ENCODE data around the gene DEPDC5. TPM values are rescaled to one million over a fixed set of nuclear protein-coding genes. Genes with fewer than 3 reads are reported as not detected.

Gene DEPDC5
- total and polyA plus RNA-seq, 2 of the 8 experiments (the other 6 are each of a cell fraction or from before 2014, with no cell fraction given): 18.3 to 26.5 TPM

GRCh38 chr22:31899669-31900068, 145.8 kb downstream of the DEPDC5 start:
- Histone ChIP-seq H4K5ac (ENCODE audit: insufficient read length, low read depth, low read length) (no peak overlapping the region), H3K18ac (ENCODE audit: extremely low read depth, low read length) (no peak overlapping the region), H3K36me3 (ENCODE audit: control insufficient read depth in 2 of 4, insufficient read depth in 4 of 4, low read length in 3 of 4) (0 out of 8 replicates have a peak, but pooled peaks cover 0 to 7% (median 2%) of the 10 kb centered on the region in 4 experiments), H2BK15ac (ENCODE audit: low read length) (no peak overlapping the region), H3K23ac (ENCODE audit: insufficient read length) (no peak overlapping the region), H3K4me1 (replicated peaks in 1 of 4; ENCODE audit: control insufficient read depth in 3 of 4, insufficient read depth in 4 of 4, low read length in 3 of 4) (peaks cover 0 to 3% (median 1%) of the 10 kb centered on the region in 4 experiments; a peak in 2 of 7 replicates), H4K20me1 (replicated peaks in 1 of 2; ENCODE audit: control insufficient read depth in 1 of 2, insufficient read depth in 2 of 2, low read length in 2 of 2) (no peaks in the 10 kb centered on the region), H3K9ac (replicated peaks in 1 of 4; ENCODE audit: extremely low read depth in 1 of 4, low read depth in 3 of 4, low read length in 3 of 4) (no peak overlapping the region), H3K27ac (ENCODE audit: low read depth, low read length) (no peak overlapping the region), H2BK20ac (ENCODE audit: low read length) (no peak overlapping the region), H3K27me3 (replicated peaks in 1 of 4; ENCODE audit: control insufficient read depth in 3 of 4, extremely low read depth in 1 of 4, insufficient read depth in 3 of 4, low read length in 3 of 4) (no peaks in the 10 kb centered on the region), H4K91ac (replicated peaks; ENCODE audit: insufficient read length, low read length) (no peak overlapping the region), H2BK12ac (ENCODE audit: low read depth, low read length) (no peak overlapping the region), H3K79me1 (ENCODE audit: low read depth, low read length) (no peaks in the 10 kb centered on the region), H2AK5ac (ENCODE audit: low read depth, low read length) (no peak overlapping the region), H3K56ac (replicated peaks; ENCODE audit: insufficient read length, low read depth, low read length) (no peak overlapping the region), H3K4me3 (ENCODE audit: extremely low read depth in 1 of 4, insufficient read depth in 2 of 4, low read depth in 3 of 4, low read length in 4 of 4) (no peak overlapping the region), H3K9me3 (ENCODE audit: insufficient read depth in 2 of 2, low read depth in 1 of 2, low read length in 1 of 2) (no peaks in the 10 kb centered on the region), H4K8ac (ENCODE audit: extremely low read depth, insufficient read depth, low read length) (no peak overlapping the region), H3K79me2 (ENCODE audit: control insufficient read depth in 1 of 2, insufficient read depth in 2 of 2, low read length in 2 of 2) (no peaks in the 10 kb centered on the region), H3K4me2 (ENCODE audit: insufficient read depth in 1 of 2, low read depth in 2 of 2, low read length in 2 of 2) (no peak overlapping the region), H2AFZ (ENCODE audit: low read length) (no peak overlapping the region), H3K23me2 (ENCODE audit: low read depth, low read length) (peaks cover 4% of the 10 kb centered on the region; the same call in 1 of the 2 replicates), H3K14ac (ENCODE audit: insufficient read length) (no peak overlapping the region), H3K4ac (replicated peaks; ENCODE audit: insufficient read length, low read depth, low read length) (no peak overlapping the region), H2BK120ac (replicated peaks; ENCODE audit: low read depth, low read length) (no peak overlapping the region), H2BK5ac (ENCODE audit: low read depth, low read length) (no peak overlapping the region)
- WGBS, 2 experiments (ENCODE audit: extremely low coverage in 1 of 2, insufficient coverage in 1 of 2, insufficient read length in 1 of 2, insufficient replicate concordance in 2 of 2, low coverage in 1 of 2, low lambda C conversion rate in 2 of 2, missing lambda C conversion rate in 1 of 2): 96% methylated on average over 4 of the region's 4 CpGs; no CpG with 5 or more reads in 1 of the 2 experiments
- ChIA-PET CTCF (ENCODE audit: partially characterized antibody) (interaction anchor here (1.8 to 5.9 kb wide), 2 partner anchors 16 to 70 kb away, joined by 3 to 30 read pairs; no protein-coding TSS in a partner anchor), POLR2A (ENCODE audit: partially characterized antibody) (interaction anchor here (1.7 to 2.1 kb wide), 2 partner anchors 43 to 46 kb away, joined by 3 to 6 read pairs; no protein-coding TSS in a partner anchor)
- FAIRE-seq (no peak), DNase-seq (ENCODE audit: low read depth in 1 of 2, low spot score in 2 of 2) (no peak)
- TF ChIP-seq MAFK (IDR thresholded peaks at IDR 0.05; ENCODE audit: low read depth, low read length) (no peak), CBX8 (IDR thresholded peaks at IDR 0.05; ENCODE audit: borderline replicate concordance, low read depth, low read length) (no peak), CTCF (IDR thresholded peaks at IDR 0.05; ENCODE audit: control extremely low read depth in 1 of 3, insufficient read depth in 1 of 3, low read depth in 1 of 3, low read length in 3 of 3) (no peak), CREB1 (IDR thresholded peaks at IDR 0.05) (no peak), TAF7 (optimal IDR thresholded peaks at IDR 0.05; ENCODE audit: borderline replicate concordance, low read depth, low read length) (no peak), CHD2 (IDR thresholded peaks at IDR 0.05; ENCODE audit: low read length) (no peak)
